HG03066 (cell line): ENCODE data around the gene RPA1.
A peak's percentile ranks its signal among the peaks of the same experiment; 100 is the strongest.
"Not testable (repeated sequence)": the region's sequence is repeated elsewhere in the genome, so short reads cannot be mapped to it uniquely, and the experiment has no call there.

ENCODE experiments used
- ATAC-seq: cut with Tn5 transposase; IDR thresholded peaks from one replicate; pipeline ENCODE4 v1.9.1; 2021; ENCODE audit warnings: low read depth; ENCODE audit not compliant: unreplicated experiment

The RPA1 gene

DNA sequence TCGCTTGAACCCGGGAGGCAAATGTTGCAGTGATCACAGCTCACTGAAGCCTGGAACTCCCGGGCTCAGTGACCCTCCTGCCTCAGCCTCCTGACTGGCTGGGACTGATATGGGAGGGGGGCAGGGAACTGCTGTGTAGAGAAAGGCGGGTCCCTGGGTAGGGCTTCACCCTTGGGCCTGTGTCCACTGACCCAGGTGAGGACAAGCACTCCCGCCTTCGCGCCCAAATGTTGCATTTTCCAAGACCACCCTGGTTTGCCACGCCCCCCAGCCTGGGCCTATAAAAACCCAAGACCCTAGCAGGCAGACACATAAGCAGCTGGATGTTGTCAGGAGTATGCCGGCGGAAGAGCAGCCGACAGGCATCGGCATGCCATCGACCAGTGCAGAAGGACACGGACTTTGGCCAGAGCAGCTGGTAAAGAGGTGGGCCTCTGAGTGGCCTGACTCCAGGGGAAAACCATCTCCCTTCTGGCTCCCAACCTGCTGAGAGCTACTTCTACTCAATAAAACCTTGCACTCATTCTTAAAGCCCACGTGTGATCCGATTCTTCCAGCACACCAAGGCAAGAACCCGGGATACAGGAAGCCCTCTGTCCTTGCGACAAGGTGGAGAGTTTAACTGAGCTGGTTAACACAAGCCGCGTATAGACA, 19.2 kb upstream of the RPA1 start:
- no peak for ATAC-seq

DNA sequence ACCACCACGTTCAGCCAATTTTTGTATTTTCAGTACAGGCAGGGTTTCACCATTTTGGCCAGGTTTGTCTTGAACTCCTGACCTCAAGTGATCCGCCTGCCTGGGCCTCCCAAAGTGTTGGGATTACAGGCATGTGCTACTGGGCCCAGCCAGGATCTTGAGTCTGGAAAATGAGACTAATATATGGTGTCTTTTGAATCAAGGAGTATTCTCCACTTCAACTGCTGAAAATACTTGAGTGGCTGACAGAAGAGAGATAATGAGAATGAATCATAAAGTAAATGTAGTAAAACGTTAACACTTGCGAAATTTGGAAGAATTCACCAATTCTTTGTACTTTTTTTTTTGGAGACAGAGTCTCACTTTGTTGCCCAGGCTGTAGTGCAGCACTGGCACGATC, 16.7 kb upstream of the RPA1 start:
- ATAC-seq, result no peak

GRCh38 chr17:1820528-1821252, 9.1 kb upstream of the RPA1 start:
- ATAC-seq, result no peak

GRCh38 chr17:1829216-1829591, 601 bp upstream of the RPA1 start:
- no peak for ATAC-seq

GRCh38 chr17:1830288-1830687, 483 bp downstream of the RPA1 start:
- ATAC-seq, result no peak

GRCh38 chr17:1834380-1835149, 4.8 kb downstream of the RPA1 start:
- ATAC-seq, result peak; percentile 56

GRCh38 chr17:1839516-1839915, 9.7 kb downstream of the RPA1 start:
- ATAC-seq, result no peak

- no peak for ATAC-seq
Measured at GRCh38 chr17:1843947-1844346, 14.1 kb downstream of the RPA1 start.

DNA sequence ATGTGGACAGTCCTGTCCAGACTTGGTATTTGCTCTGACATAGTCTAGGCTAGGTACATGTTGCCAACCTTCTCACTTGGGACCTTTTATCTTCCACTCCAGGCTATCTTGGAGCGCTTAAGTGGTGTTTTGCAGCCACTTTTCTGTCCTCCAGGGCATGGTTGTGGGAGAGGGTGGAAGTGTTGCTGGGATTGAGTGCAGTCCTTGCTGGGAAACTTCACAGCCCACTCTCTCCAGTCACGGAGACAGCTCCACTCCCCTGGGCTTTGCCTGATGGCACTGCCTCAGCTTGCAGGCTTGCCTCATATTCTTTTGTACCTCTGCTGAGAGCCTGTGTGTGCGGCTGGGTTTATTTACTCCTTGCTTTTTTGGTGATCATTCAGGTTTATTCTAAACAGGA, 17.4 kb downstream of the RPA1 start:
- no peak for ATAC-seq

GRCh38 chr17:1852327-1852726, 22.5 kb downstream of the RPA1 start:
- no peak for ATAC-seq

GRCh38 chr17:1853698-1854097, 23.9 kb downstream of the RPA1 start:
- ATAC-seq, result no peak

DNA sequence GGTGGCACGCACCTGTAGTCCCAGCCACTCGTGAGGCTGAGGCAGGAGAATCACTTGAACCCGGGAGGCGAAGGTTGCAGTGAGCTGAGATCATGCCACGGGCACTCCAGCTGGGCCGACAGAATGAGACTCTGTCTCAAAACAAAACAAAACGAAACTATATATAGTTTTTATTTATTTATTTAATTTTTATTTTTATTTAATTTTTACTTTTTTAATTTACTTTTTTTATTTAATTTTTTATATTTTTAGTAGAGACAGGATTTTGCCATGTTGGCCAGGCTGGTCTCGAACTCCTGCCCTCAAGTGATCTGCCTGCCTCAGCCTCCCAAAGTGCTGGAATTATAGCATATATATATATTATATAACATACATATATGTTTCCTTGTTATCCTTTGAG, 26.7 kb downstream of the RPA1 start:
- not testable (repeated sequence) for ATAC-seq

DNA sequence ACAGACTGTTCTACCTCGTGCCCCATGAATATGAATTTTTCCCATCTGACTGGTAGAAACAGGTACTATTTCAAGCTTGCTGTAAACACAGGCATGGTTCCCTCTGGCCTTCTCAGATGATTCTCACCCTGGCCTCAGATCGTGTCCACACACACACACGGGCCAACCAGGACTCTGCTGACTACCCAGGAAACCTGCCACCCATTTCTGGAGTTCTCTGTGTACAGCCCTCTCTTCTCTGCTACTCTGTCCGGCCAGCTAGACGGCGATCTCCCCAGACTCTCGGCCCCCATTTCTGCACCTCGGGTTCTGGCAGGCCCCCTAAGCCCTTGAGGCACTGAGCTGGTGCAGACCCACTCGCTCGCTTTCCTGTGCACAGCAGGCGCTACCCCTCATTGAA, 31.2 kb downstream of the RPA1 start:
- ATAC-seq, result no peak

DNA sequence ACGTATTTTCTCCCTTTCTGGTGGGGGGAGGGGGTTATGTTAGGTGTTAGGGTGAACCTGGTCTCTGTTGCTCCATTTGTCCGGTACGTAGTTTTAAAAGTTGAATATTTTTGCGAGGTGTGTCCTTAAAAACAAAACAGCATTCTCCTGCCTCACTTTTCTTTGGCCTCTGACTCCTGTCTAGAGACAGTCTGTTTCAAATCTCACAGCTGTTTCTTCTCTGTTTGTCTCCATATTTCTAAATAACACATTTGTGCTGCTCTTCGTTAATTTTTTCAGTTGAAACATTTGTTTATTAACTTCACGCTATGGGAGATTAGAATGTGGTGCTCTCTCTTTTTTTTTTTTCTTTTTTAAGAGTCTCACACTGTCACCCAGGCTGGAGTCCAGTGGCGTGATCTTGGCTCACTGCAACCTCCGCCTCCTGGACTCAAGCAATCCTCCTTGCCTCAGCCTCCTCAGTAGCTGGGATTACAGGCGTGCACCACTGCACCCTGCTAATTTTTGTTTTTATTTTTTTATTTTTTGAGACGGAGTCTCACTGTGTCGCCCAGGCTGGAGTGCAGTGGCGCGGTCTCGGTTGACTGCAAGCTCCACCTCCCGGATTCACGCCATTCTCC, 31.7 kb downstream of the RPA1 start:
- no peak for ATAC-seq

GRCh38 chr17:1865252-1866037, 35.6 kb downstream of the RPA1 start:
- no peak for ATAC-seq

GRCh38 chr17:1867307-1867706, 37.5 kb downstream of the RPA1 start:
- no peak for ATAC-seq

DNA sequence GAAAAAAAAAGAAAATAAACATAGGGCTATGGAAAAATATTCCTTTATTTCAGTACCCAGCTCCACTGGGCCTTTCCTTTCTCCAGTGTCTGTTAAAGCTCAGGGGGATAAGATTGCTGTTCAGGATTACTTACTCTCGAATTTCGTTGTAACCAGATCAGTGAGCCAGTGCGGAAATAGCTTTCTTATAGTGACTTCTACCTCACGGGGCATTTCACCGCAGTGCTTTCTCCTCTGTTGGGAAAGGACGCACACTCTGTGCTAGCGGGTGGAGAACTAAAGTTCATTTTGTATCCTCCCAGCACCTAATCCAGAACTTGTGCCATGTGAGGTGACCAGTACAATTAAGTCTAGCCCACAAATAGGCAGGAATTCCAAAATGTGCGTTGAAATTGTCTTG, 38.3 kb downstream of the RPA1 start:
- ATAC-seq, result no peak

DNA sequence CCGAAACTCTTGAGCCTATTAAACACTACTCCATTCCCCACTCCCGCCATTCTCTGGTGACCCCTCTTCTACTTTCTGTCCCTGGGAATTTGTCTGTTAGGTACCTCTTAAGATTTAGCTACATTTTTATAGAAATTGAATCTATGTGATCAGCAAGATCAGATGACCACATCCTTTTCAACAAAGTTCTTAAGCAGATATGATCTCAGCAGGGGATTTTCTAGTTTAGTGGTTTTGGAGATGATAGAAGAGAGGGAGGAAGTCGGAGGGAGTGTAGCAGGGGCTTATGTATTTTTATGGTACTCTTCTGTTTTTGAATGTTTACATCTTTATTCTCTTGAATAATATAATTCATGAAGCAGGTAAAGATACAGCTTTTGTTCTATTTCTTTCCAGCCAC, 40.8 kb downstream of the RPA1 start:
- no peak for ATAC-seq

GRCh38 chr17:1871756-1872155, 42.0 kb downstream of the RPA1 start:
- ATAC-seq, result no peak

DNA sequence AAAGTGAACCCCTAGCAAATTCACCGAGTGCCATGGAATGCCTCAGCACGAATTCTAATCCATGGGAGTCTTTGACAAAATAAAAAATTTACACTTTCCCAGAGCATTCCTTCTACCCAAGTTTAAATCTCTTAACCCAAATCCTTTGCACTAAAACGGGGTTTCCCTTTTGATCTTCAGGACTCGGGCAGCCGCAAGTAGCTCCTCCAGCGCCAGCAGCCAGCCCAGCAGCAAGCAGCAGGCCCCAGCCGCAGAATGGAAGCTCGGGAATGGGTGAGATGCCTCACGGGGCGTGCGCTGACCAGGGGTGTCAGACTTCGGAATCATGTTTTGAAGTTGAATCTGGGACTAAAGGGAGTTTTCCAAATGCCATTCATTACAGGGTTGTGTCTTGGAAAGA, 42.4 kb downstream of the RPA1 start:
- no peak for ATAC-seq

DNA sequence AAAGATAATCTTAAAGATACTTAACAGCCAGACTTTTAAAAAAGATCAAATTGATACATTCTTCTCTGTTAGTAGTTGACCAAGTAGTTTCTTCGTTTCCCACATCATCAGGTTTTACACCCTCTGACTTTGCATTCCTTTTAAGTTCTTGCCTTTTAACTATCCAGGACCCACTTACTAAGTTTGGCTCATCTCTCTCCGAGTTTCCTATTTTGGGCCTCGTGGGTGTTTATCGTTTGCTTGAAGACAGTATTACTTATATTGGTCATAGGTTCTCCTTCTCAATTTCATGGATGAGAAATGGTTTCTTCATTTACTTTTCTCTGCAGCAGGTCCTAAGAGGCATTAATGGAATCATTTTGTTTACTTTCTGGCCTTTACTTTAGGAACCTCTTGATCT, 43.2 kb downstream of the RPA1 start:
- no peak for ATAC-seq
